IMR-90 (cell line): Measurements from ENCODE around the gene KRT9. TPM values are rescaled to one million over a fixed set of nuclear protein-coding genes. Genes with fewer than 3 reads are reported as not detected.

ENCODE experiments used
- ATAC-seq: fragments of 200-7000 bp; cut with Tn5 transposase; 2 replicates; pipeline ENCODE4 v1.9.1; 2020; ENCODE audit warnings: low read depth, mild to moderate bottlenecking, moderate library complexity
- BruUV-seq: library from RNA; stranded (reverse); fragments of 400-500 nt; replicated peaks from 2 replicates; lab custom pipeline; 2021; lab: Mats Ljungman, UMichigan
- CTCF ChIA-PET: fragments of 300-600 bp; formaldehyde crosslinking; extraction: SDS; loops from one replicate; lab custom pipeline; 2021; ENCODE audit warnings: antibody characterized with exemption; lab: Yijun Ruan, JAX
- POLR2A ChIA-PET: fragments of 300-600 bp; sonication (Branson Sonifier 250); formaldehyde crosslinking; loops from one replicate; lab custom pipeline; 2022; ENCODE audit warnings: antibody characterized with exemption; ENCODE audit not compliant: unreplicated experiment; lab: Charles Lee
- DNase-seq: peaks from one replicate; pipeline ENCODE4 v3.0.0; 2013
- H2AFZ ChIP-seq: replicated peaks from 2 replicates; pipeline ENCODE3; 2013; ENCODE audit warnings: low read length, mild to moderate bottlenecking; ENCODE audit not compliant: poor library complexity
- H2AK5ac ChIP-seq: 2 replicates; pipeline ENCODE4 v1.6.1; 2013; ENCODE audit warnings: low read depth, low read length, inconsistent platforms
- H2AK9ac ChIP-seq: replicated peaks from 2 replicates; pipeline ENCODE3; 2013; ENCODE audit warnings: mild to moderate bottlenecking, low read depth, low read length, moderate library complexity; ENCODE audit not compliant: poor library complexity
- H2BK120ac ChIP-seq: 2 replicates; pipeline ENCODE4 v1.6.1; 2013; ENCODE audit warnings: low read depth, low read length, inconsistent platforms
- H2BK15ac ChIP-seq: 3 replicates; pipeline ENCODE4 v1.6.1; 2013; ENCODE audit warnings: low read depth, low read length, inconsistent platforms
- H2BK20ac ChIP-seq: 2 replicates; pipeline ENCODE4 v1.6.1; 2013; ENCODE audit warnings: low read depth, mild to moderate bottlenecking, inconsistent platforms, low read length, moderate library complexity
- H2BK5ac ChIP-seq: 2 replicates; pipeline ENCODE4 v1.6.1; 2013; ENCODE audit warnings: mild to moderate bottlenecking, low read depth, low read length, inconsistent platforms; ENCODE audit not compliant: poor library complexity, severe bottlenecking
- H3K14ac ChIP-seq: replicated peaks from 2 replicates; pipeline ENCODE4 v1.6.1; 2013; ENCODE audit warnings: low read depth, low read length, inconsistent platforms
- H3K18ac ChIP-seq: 2 replicates; pipeline ENCODE4 v1.6.1; 2013; ENCODE audit warnings: low read depth, low read length, control low read depth
- H3K23ac ChIP-seq: 2 replicates; pipeline ENCODE4 v1.6.1; 2013; ENCODE audit warnings: low read depth, low read length, inconsistent platforms
- H3K27ac ChIP-seq: 2 replicates; pipeline ENCODE4 v1.5.1; 2013; ENCODE audit warnings: mild to moderate bottlenecking, control low read depth, low read length; ENCODE audit not compliant: insufficient read depth
- H3K27me3 ChIP-seq: 2 replicates; pipeline ENCODE4 v1.6.1; 2013; ENCODE audit warnings: low read length; ENCODE audit not compliant: control insufficient read depth, insufficient read depth
- H3K36me3 ChIP-seq: 2 replicates; pipeline ENCODE4 v1.6.1; 2013; ENCODE audit warnings: low read length, mixed read lengths; ENCODE audit not compliant: control insufficient read depth, insufficient read depth
- H3K4ac ChIP-seq: 2 replicates; pipeline ENCODE4 v1.6.1; 2013; ENCODE audit warnings: low read depth, low read length, inconsistent platforms
- H3K4me1 ChIP-seq: 2 replicates; pipeline ENCODE4 v1.6.1; 2013; ENCODE audit warnings: low read length, mixed read lengths; ENCODE audit not compliant: control insufficient read depth, insufficient read depth
- H3K4me2 ChIP-seq: 2 replicates; pipeline ENCODE4 v1.6.1; 2013; ENCODE audit warnings: low read depth, mild to moderate bottlenecking, control low read depth, low read length, moderate library complexity
- H3K4me3 ChIP-seq: 2 replicates; pipeline ENCODE4 v1.5.1; 2013; ENCODE audit warnings: low read depth, mild to moderate bottlenecking, control low read depth, low read length, moderate library complexity; ENCODE audit not compliant: insufficient read depth
- H3K56ac ChIP-seq: 2 replicates; pipeline ENCODE4 v1.6.1; 2013; ENCODE audit warnings: low read length, inconsistent platforms; ENCODE audit not compliant: insufficient read depth; ENCODE audit errors: extremely low read depth
- H3K79me1 ChIP-seq, 2 experiments: 2 replicates each; pipeline ENCODE4 v1.6.1; 2013; ENCODE audit warnings: low read length in 2 of 2, inconsistent platforms in 1 of 2, low read depth in 1 of 2
- H3K9ac ChIP-seq: 2 replicates; pipeline ENCODE4 v1.6.1; 2013; ENCODE audit warnings: low read depth, low read length, control low read depth
- H3K9me1 ChIP-seq: 2 replicates; pipeline ENCODE4 v1.6.1; 2013; ENCODE audit warnings: low read length, inconsistent platforms; ENCODE audit not compliant: insufficient read depth
- H3K9me3 ChIP-seq: 2 replicates; pipeline ENCODE4 v1.6.1; 2013; ENCODE audit warnings: low read length; ENCODE audit not compliant: control insufficient read depth, insufficient read depth
- H4K20me1 ChIP-seq: 2 replicates; pipeline ENCODE4 v1.6.1; 2013; ENCODE audit warnings: low read length, inconsistent platforms; ENCODE audit not compliant: insufficient read depth
- H4K5ac ChIP-seq: 2 replicates; pipeline ENCODE4 v1.6.1; 2013; ENCODE audit warnings: mild to moderate bottlenecking, low read depth, low read length, control low read depth
- H4K8ac ChIP-seq, 2 experiments: 2 replicates each; pipeline ENCODE4 v1.6.1; 2013; ENCODE audit warnings: low read depth in 2 of 2, low read length in 2 of 2, control low read depth in 1 of 2, inconsistent platforms in 1 of 2
- H4K91ac ChIP-seq: 2 replicates; pipeline ENCODE4 v1.6.1; 2013; ENCODE audit warnings: low read depth, low read length, inconsistent platforms; ENCODE audit not compliant: insufficient read depth
- BHLHE40 ChIP-seq: fragments of 150-350 bp; IDR thresholded peaks from 2 replicates; pipeline ENCODE4 v1.6.1; 2016; ENCODE audit warnings: mild to moderate bottlenecking, low read depth, low read length
- CEBPB ChIP-seq: IDR thresholded peaks from 2 replicates; pipeline ENCODE4 v1.6.1; 2012; ENCODE audit warnings: low read depth, low read length, improper control_type of control experiment
- CTCF ChIP-seq: conservative IDR thresholded peaks from 2 replicates; pipeline ENCODE4 v1.5.1; 2012; ENCODE audit warnings: mild to moderate bottlenecking, low read depth, low read length, improper control_type of control experiment
- FOS ChIP-seq: fragments of 150-350 bp; IDR thresholded peaks from 2 replicates; pipeline ENCODE4 v1.6.1; 2016; ENCODE audit warnings: low read depth, low read length
- MAZ ChIP-seq: IDR thresholded peaks from 2 replicates; pipeline ENCODE4 v1.6.1; 2012; ENCODE audit warnings: low read depth, mild to moderate bottlenecking, low read length, improper control_type of control experiment, moderate library complexity, borderline replicate concordance
- MXI1 ChIP-seq: IDR thresholded peaks from 2 replicates; pipeline ENCODE4 v1.6.1; 2012; ENCODE audit warnings: low read depth, mild to moderate bottlenecking, low read length, moderate library complexity, borderline replicate concordance
- RCOR1 ChIP-seq: IDR thresholded peaks from 2 replicates; pipeline ENCODE4 v1.6.1; 2012; ENCODE audit warnings: mild to moderate bottlenecking, low read length, improper control_type of control experiment; ENCODE audit not compliant: insufficient replicate concordance
- RFX5 ChIP-seq: IDR thresholded peaks from 2 replicates; pipeline ENCODE4 v1.8.0; 2012; ENCODE audit warnings: low read depth, mild to moderate bottlenecking, low read length, moderate library complexity
- SMC3 ChIP-seq: fragments of 150-350 bp; IDR thresholded peaks from 2 replicates; pipeline ENCODE4 v1.6.1; 2016; ENCODE audit warnings: low read depth, mild to moderate bottlenecking, antibody characterized with exemption, low read length, moderate library complexity
- WGBS, 2 experiments: methylation state at CpG; one replicate each; pipeline versions ENCODE4 v1.1.5 to v1.1.7; 2013; ENCODE audit warnings: missing lambda C conversion rate in 2 of 2; ENCODE audit not compliant: insufficient read length in 1 of 2; ENCODE audit errors: extremely low coverage in 2 of 2; 5-methylcytosine and 5-hydroxymethylcytosine counted together
- dilution Hi-C: fragments of 300-500 bp; cut with HindIII; formaldehyde crosslinking; loops from one replicate; pipeline ENCODE4 v1.14.3; 2018; ENCODE audit warnings: low sequenced_read_pairs; ENCODE audit not compliant: unreplicated experiment
- in situ Hi-C: fragments of 300-500 bp; cut with MboI; formaldehyde crosslinking; loops from 3 replicates; pipeline ENCODE4 v1.14.3; 2019; ENCODE audit warnings: low sequenced_read_pairs, inconsistent platforms, mixed read lengths
- intact Hi-C: fragments of 100-400 bp; cut with micrococcal nuclease; formaldehyde crosslinking; loops from 2 replicates; pipeline ENCODE4 v1.10.0; 2022
- polyA plus RNA-seq, 3 experiments: library from polyadenylated mRNA; depleted of rRNA; stranded (reverse); fragments of >200 nt; gene quantifications; 2 replicates each; pipeline ENCODE4 v1.2.3, GENCODE V29; 2012; ENCODE audit warnings: low replicate concordance in 1 of 3
- total RNA-seq: library from RNA; depleted of rRNA; stranded (reverse); fragments of >200 nt; gene quantifications from 2 replicates; pipeline ENCODE4 v1.2.3, GENCODE V29; 2012
- TF ChIP-seq, protein P1 (sequence below): fragments of 150-350 bp; IDR thresholded peaks from 2 replicates; pipeline ENCODE4 v1.6.1; 2017; ENCODE audit warnings: mild to moderate bottlenecking, antibody characterized with exemption, low read length, low read depth

Gene KRT9
- total and polyA plus RNA-seq, 2 of the 4 experiments (the other 2 are of a cell fraction): not detected

DNA sequence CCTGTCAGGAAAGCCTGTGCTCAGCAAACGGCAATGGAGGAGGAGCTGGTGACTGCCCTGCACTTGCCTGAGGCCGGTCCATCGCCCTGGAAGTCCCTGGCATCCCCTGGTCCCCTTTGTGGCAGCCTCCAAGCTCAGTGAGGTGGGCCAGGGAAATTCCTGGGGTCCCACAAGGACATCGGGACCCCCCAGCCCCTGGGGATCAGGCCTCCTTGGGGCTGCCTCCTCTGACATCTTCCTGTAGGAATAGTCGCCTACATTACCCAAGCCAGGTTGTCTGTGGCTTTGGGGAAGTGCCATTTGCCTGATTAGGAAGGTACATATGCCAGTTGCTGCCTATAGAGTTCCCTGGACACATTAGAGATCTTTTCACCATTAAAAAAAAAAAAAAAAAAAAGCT lies 7.1 kb upstream of the KRT9 start:
- Histone ChIP-seq H4K5ac (no peak overlapping the region), H3K4me1 (no peaks in the 10 kb centered on the region), H3K36me3 (no peaks in the 10 kb centered on the region), H4K20me1 (no peaks in the 10 kb centered on the region), H3K23ac (no peak overlapping the region), H3K4ac (no peak overlapping the region), H3K56ac (no peak overlapping the region), H3K9me1 (no peaks in the 10 kb centered on the region), H4K91ac (no peak overlapping the region), H3K9ac (no peak overlapping the region), H3K79me1 (no peaks in the 10 kb centered on the region), H4K8ac (no peak overlapping the region), H2BK5ac (no peak overlapping the region), H2BK15ac (no peak overlapping the region), H3K14ac (no peak overlapping the region), H3K4me2 (no peak overlapping the region), H2BK120ac (no peak overlapping the region), H3K4me3 (no peak overlapping the region), H3K27me3 (peaks cover 37% of the 10 kb centered on the region), H2BK20ac (no peak overlapping the region), H3K27ac (no peak overlapping the region), H3K9me3 (no peaks in the 10 kb centered on the region), H2AK9ac (no peak overlapping the region), H2AFZ (no peak overlapping the region), H3K18ac (no peak overlapping the region), H2AK5ac (no peak overlapping the region)
- ATAC-seq (no peak), DNase-seq (no peak)
- ChIA-PET POLR2A (interaction anchor here (0.6 kb wide), 1 partner anchor 128 kb away, joined by 5 read pairs; no protein-coding TSS in a partner anchor), CTCF (interaction anchor here (1.2 kb wide), 1 partner anchor 21 kb away, joined by 3 read pairs; no protein-coding TSS in a partner anchor)
- 60% methylated on average over 1 of the region's 5 CpGs; no CpG with 5 or more reads in 1 of the 2 experiments for WGBS, 2 experiments
- TF ChIP-seq BHLHE40 (no peak), SMC3 (no peak), RCOR1 (no peak), CEBPB (no peak), CTCF (no peak), MAZ (no peak), FOS (no peak), MXI1 (no peak), RFX5 (no peak)
- TF ChIP-seq, protein P1, sequence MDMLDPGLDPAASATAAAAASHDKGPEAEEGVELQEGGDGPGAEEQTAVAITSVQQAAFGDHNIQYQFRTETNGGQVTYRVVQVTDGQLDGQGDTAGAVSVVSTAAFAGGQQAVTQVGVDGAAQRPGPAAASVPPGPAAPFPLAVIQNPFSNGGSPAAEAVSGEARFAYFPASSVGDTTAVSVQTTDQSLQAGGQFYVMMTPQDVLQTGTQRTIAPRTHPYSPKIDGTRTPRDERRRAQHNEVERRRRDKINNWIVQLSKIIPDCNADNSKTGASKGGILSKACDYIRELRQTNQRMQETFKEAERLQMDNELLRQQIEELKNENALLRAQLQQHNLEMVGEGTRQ: no peak
- intact Hi-C loops: no loop called here
- in situ Hi-C loops: no loop called here
- dilution Hi-C loops: no loop called here
- BruUV-seq: no TSS peak
